Prostate gland (tissue), 2 donors: Measurements from ENCODE around the gene ATP13A3. TPM values are rescaled to one million over a fixed set of nuclear protein-coding genes. Genes with fewer than 3 reads are reported as not detected.

ENCODE experiments used
- DNase-seq: peaks from one replicate; pipeline ENCODE4 v3.0.0-alpha.2; 2019; ENCODE audit warnings: low spot score
- H3K27ac ChIP-seq, 2 donors: fragments of 200-600 bp; sonication (generic); 2 replicates each; pipeline ENCODE4 v1.5.1; 2017 to 2019
- H3K27me3 ChIP-seq: fragments of 200-600 bp; sonication (generic); replicated peaks from 2 replicates; pipeline ENCODE4 v1.5.1; 2019; ENCODE audit not compliant: insufficient read depth
- H3K36me3 ChIP-seq, 2 donors: fragments of 200-600 bp; sonication (generic); 1 replicate in 1 of 2; 2 replicates in 1 of 2; pipeline versions ENCODE4 v1.5.1 to v1.8.1; 2017 to 2019
- H3K4me1 ChIP-seq: fragments of 200-600 bp; sonication (generic); replicated peaks from 2 replicates; pipeline ENCODE4 v1.5.1; 2019
- H3K4me3 ChIP-seq, 2 donors: fragments of 200-600 bp; sonication (generic); 2 replicates each; pipeline ENCODE4 v1.5.1; 2017 to 2019
- H3K9me3 ChIP-seq: fragments of 200-600 bp; sonication (generic); 2 replicates; pipeline ENCODE4 v1.5.1; 2017
- POLR2A ChIP-seq: fragments of 450-650 bp; IDR thresholded peaks from one replicate; pipeline ENCODE4 v1.6.1; 2016; ENCODE audit warnings: antibody characterized with exemption, mild to moderate bottlenecking
- POLR2AphosphoS5 ChIP-seq: sonication (generic); formaldehyde crosslinking; IDR thresholded peaks from one replicate; pipeline ENCODE4 v1.6.1; 2017; ENCODE audit warnings: antibody characterized with exemption
- WGBS: methylation state at CpG from one replicate; pipeline ENCODE4 v1.1.5; 2018; 5-methylcytosine and 5-hydroxymethylcytosine counted together
- intact Hi-C: fragments of 100-400 bp; cut with DNase I; formaldehyde crosslinking; loops from one replicate; pipeline ENCODE4 v1.14.2; 2022
- total RNA-seq, 2 donors: library from RNA; depleted of rRNA; stranded (reverse); fragments of >200 nt; gene quantifications; one replicate each; pipeline ENCODE4 v1.1.0, GENCODE V29; 2016
- TF ChIP-seq, protein P1 (sequence below), 4 experiments: fragments of 200-600 bp in 2 of 4; fragments of 450-650 bp in 2 of 4; sonication (generic) in 2 of 4; IDR thresholded peaks; 1 replicate in 3 of 4; 2 replicates in 1 of 4; pipeline ENCODE4 v1.5.1; 2016 to 2019; ENCODE audit warnings: antibody characterized with exemption in 4 of 4, mild to moderate bottlenecking in 2 of 4, moderate library complexity in 2 of 4

Gene ATP13A3
- total RNA-seq, 2 donors from 2014 or later = 75.4 to 80.4 TPM

- H3K27ac ChIP-seq = no peak overlapping the region
- TF ChIP-seq POLR2A = no peak
- no peak for TF ChIP-seq POLR2AphosphoS5
- TF ChIP-seq, protein P1, sequence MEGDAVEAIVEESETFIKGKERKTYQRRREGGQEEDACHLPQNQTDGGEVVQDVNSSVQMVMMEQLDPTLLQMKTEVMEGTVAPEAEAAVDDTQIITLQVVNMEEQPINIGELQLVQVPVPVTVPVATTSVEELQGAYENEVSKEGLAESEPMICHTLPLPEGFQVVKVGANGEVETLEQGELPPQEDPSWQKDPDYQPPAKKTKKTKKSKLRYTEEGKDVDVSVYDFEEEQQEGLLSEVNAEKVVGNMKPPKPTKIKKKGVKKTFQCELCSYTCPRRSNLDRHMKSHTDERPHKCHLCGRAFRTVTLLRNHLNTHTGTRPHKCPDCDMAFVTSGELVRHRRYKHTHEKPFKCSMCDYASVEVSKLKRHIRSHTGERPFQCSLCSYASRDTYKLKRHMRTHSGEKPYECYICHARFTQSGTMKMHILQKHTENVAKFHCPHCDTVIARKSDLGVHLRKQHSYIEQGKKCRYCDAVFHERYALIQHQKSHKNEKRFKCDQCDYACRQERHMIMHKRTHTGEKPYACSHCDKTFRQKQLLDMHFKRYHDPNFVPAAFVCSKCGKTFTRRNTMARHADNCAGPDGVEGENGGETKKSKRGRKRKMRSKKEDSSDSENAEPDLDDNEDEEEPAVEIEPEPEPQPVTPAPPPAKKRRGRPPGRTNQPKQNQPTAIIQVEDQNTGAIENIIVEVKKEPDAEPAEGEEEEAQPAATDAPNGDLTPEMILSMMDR (IDR thresholded peaks at IDR 0.05) = no peak
- no peak for DNase-seq
- H3K4me3 ChIP-seq = no peak overlapping the region
- H3K4me1 ChIP-seq = no peaks in the 10 kb centered on the region
- WGBS = 74% methylated on average over 8 of the region's 8 CpGs
- intact Hi-C loops = no loop called here
- H3K36me3 ChIP-seq = no peaks in the 10 kb centered on the region
- H3K9me3 ChIP-seq = no peaks in the 10 kb centered on the region
- H3K27me3 ChIP-seq = peaks cover 4% of the 10 kb centered on the region
Measured at GRCh38 chr3:194373899-194374298, 112.9 kb downstream of the ATP13A3 start.

GRCh38 chr3:194373028-194373427, 113.8 kb downstream of the ATP13A3 start:
- no peak for TF ChIP-seq POLR2AphosphoS5
- TF ChIP-seq POLR2A = no peak
- TF ChIP-seq, protein P1 (IDR thresholded peaks at IDR 0.05) = no peak
- no peak overlapping the region for H3K4me3 ChIP-seq
- 88% methylated on average over 14 of the region's 14 CpGs for WGBS

GRCh38 chr3:194370753-194371152, 116.0 kb downstream of the ATP13A3 start:
- Histone ChIP-seq H3K27me3 (peaks cover 8% of the 10 kb centered on the region), H3K36me3 (no peaks in the 10 kb centered on the region), H3K9me3 (no peaks in the 10 kb centered on the region), H3K4me3 (no peak overlapping the region), H3K27ac (no peak overlapping the region), H3K4me1 (no peaks in the 10 kb centered on the region)
- TF ChIP-seq POLR2A = no peak
- no peak for TF ChIP-seq POLR2AphosphoS5
- TF ChIP-seq, protein P1 (IDR thresholded peaks at IDR 0.05) = no peak
- intact Hi-C loops = no loop called here
- no peak for DNase-seq
- 73% methylated on average over 10 of the region's 10 CpGs for WGBS

More at GRCh38 chr3:194373028-194373427, 113.8 kb downstream of the ATP13A3 start:
- no peak for DNase-seq
- Histone ChIP-seq H3K36me3 (no peaks in the 10 kb centered on the region), H3K9me3 (no peaks in the 10 kb centered on the region), H3K27me3 (peaks cover 8% of the 10 kb centered on the region), H3K4me1 (no peaks in the 10 kb centered on the region), H3K27ac (no peak overlapping the region)
- intact Hi-C loops = no loop called here

DNA sequence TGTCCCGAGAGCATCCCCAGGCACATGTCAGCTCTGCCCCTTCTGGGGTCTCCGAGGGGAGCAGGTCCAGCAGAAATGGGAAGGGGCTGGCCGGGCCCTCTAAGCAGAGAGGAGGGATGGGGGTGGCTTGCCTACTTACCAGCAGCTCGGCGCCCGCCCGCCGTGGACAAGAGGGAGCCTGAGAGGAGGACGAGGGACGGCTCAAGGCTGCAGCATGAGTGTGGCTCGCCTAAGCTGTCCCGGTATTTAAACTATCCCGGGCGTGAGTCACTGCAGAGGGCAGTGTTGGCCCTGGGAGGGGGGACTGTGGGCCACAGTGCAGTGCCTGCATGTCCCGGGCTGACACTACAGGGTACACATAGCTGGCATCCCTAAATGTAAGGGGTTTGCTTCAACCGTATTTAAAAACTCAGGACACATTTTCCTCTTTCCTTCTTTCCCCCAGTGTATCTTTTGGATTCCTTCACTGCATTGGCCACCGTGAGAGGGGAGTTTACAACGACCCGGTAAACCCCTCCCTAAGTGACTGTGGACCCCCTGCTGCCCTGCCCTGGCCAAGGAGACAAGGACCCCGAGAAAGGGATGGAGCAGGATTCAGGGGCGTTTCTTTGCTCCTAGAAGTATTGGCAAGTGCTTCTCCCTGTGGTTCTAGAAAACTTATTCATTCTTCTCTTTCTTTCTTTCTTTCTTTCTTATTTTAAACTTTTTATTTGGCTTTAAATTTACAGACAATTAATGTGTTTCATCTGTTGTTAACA, 117.1 kb downstream of the ATP13A3 start, which contains the start of gene LRRC15:
LRRC15 (minus strand) TSS at position 222 of the 758 bp plus-strand sequence. CDS start 8,700 bp downstream, outside the sequence.
- 15% methylated on average over 21 of the region's 21 CpGs for WGBS
- H3K4me3 ChIP-seq = no peak within 1 kb of the TSS
- no peak for DNase-seq
- no peak within 1 kb of the TSS for H3K27ac ChIP-seq
- intact Hi-C loops = no loop called here
- H3K27me3 ChIP-seq = peaks cover 8% of the 10 kb centered on the region
- no peaks in the 10 kb centered on the region for H3K4me1 ChIP-seq
- no peaks in the 10 kb centered on the region for H3K9me3 ChIP-seq
- TF ChIP-seq, protein P1 (IDR thresholded peaks at IDR 0.05) = no peak
- no peak for TF ChIP-seq POLR2A
- TF ChIP-seq POLR2AphosphoS5 = no peak
- no peaks in the 10 kb centered on the region for H3K36me3 ChIP-seq

GRCh38 chr3:194368918-194369317, 117.9 kb downstream of the ATP13A3 start:
- WGBS = 78% methylated on average over 6 of the region's 6 CpGs
- Histone ChIP-seq H3K9me3 (no peaks in the 10 kb centered on the region), H3K4me1 (no peaks in the 10 kb centered on the region), H3K27me3 (peaks cover 8% of the 10 kb centered on the region), H3K36me3 (no peaks in the 10 kb centered on the region), H3K4me3 (no peak overlapping the region), H3K27ac (no peak overlapping the region)
- intact Hi-C loops = no loop called here
- TF ChIP-seq, protein P1 (IDR thresholded peaks at IDR 0.05) = no peak
- no peak for TF ChIP-seq POLR2A
- no peak for TF ChIP-seq POLR2AphosphoS5
- DNase-seq = no peak
